Memory B cell (primary cell): ENCODE results near the gene SBK2.
A peak's percentile ranks its signal among the peaks of the same experiment; 100 is the strongest.
"Not testable (repeated sequence)": the region's sequence is repeated elsewhere in the genome, so short reads cannot be mapped to it uniquely, and the experiment has no call there.

Experiments used
- ATAC-seq: fragments of 150-1000 bp; cut with Tn5 transposase; 2 replicates; pipeline ENCODE4 v1.10.0; 2021; ENCODE audit warnings: low read depth, mild to moderate bottlenecking, moderate library complexity
- DNase-seq, 2 donors: peaks; one replicate each; pipeline ENCODE4 v3.0.0; 2022; ENCODE audit warnings: low spot score in 2 of 2
- H3K27ac Mint-ChIP-seq: one replicate; pipeline ENCODE4 v1.8.0; 2022; ENCODE audit warnings: mild to moderate bottlenecking, moderate library complexity, mixed read lengths
- H3K27me3 Mint-ChIP-seq: one replicate; pipeline ENCODE4 v1.8.0; 2022; ENCODE audit warnings: mixed read lengths
- H3K36me3 Mint-ChIP-seq: one replicate; pipeline ENCODE4 v1.8.0; 2022; ENCODE audit warnings: mild to moderate bottlenecking, mixed read lengths
- H3K4me1 Mint-ChIP-seq: one replicate; pipeline ENCODE4 v1.8.0; 2022; ENCODE audit warnings: mixed read lengths
- H3K4me3 Mint-ChIP-seq: one replicate; pipeline ENCODE4 v1.8.0; 2022; ENCODE audit warnings: mild to moderate bottlenecking, moderate library complexity, mixed read lengths
- H3K9me3 Mint-ChIP-seq: one replicate; pipeline ENCODE4 v1.8.0; 2022; ENCODE audit warnings: mixed read lengths

The SBK2 gene

DNA sequence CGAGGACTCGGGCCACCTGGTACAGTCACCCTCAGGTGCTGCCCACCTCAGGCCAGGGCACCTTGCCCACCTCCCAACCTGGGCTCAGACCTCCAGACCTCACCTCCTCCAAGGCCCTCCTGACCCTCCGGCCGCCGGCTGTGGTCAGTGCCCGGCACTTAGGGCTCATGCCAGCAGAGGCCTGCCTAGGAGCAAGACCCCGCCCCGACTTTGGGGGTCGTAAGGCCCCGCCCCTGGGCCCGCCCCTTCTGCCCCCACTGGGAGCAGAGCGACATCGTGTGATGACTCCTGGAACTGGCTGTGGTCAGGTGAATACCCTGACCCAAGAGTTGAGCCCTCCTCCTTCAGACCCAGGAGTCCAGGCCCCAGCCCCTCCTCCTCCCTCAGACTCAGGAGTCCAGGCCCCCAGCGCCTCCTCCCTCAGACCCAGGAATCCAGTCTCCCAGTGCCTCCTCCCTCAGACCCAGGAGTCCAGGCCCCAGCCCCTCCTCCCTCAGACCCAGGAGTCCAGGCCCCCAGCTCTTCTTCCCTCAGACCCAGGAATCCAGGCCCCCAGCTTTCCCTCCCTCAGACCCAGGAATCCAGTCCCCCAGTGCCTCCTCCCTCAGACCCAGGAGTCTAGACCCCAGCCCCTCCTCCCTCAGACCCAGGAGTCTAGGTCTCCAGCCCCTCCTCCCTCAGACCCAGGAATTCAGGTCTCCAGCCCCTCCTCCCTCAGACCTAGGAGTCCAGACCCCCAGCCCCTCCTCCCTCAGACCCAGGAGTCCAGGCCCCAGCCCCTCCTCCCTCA lies at the start of gene SBK2:
Gene SBK2, minus strand, starts transcription at position 183 of the 790 bp plus-strand sequence. CDS start 839 bp downstream, outside the sequence.
- no peak for DNase-seq
- no peaks in the 10 kb centered on the region for H3K9me3 Mint-ChIP-seq
- H3K27ac Mint-ChIP-seq: no peak within 1 kb of the TSS
- peaks cover 4% of the 10 kb centered on the region for H3K27me3 Mint-ChIP-seq
- no peak for ATAC-seq
- H3K36me3 Mint-ChIP-seq: no peaks in the 10 kb centered on the region
- H3K4me1 Mint-ChIP-seq: no peaks in the 10 kb centered on the region
- no peak within 1 kb of the TSS for H3K4me3 Mint-ChIP-seq

GRCh38 chr19:55585658-55586339 lies 48.9 kb upstream of the SBK2 start:
- Mint-ChIP-seq H3K9me3 (no peaks in the 10 kb centered on the region), H3K27me3 (no peaks in the 10 kb centered on the region), H3K4me3 (peak overlapping the region; percentile 81), H3K4me1 (peaks cover 23% of the 10 kb centered on the region), H3K27ac (peak overlapping the region; percentile 5), H3K36me3 (no peaks in the 10 kb centered on the region)
- DNase-seq (peak in 1 of 2 donors; percentile 14), ATAC-seq (no peak)

GRCh38 chr19:55584871-55585270 lies 47.9 kb upstream of the SBK2 start:
- Mint-ChIP-seq H3K27me3 (no peaks in the 10 kb centered on the region), H3K27ac (no peak overlapping the region), H3K4me1 (peaks cover 29% of the 10 kb centered on the region), H3K9me3 (no peaks in the 10 kb centered on the region), H3K36me3 (no peaks in the 10 kb centered on the region), H3K4me3 (no peak overlapping the region)
- ATAC-seq (no peak), DNase-seq (no peak)

DNA sequence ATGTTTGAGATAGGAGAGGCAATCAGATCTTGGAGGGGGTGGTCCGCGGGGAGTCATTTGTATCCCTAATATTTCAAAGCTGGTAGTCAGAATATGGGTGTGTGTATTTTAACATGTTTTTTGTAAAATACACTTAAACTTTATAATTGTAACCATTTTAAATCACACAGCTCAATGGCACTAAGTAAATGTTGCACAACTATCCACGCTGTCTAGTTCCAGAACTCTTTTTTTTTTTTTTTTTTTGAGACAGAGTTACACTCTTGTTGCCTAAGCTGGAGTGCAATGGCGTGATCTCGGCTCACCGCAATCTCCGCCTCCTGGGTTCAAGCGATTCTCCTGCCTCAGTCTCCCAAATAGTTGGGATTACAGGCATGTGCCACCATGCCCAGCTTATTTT lies 47.0 kb upstream of the SBK2 start:
- not testable (repeated sequence) for H3K27me3 Mint-ChIP-seq, H3K9me3 Mint-ChIP-seq, H3K36me3 Mint-ChIP-seq, H3K27ac Mint-ChIP-seq, H3K4me3 Mint-ChIP-seq, ATAC-seq, DNase-seq
- peaks cover 33% of the 10 kb centered on the region for H3K4me1 Mint-ChIP-seq

GRCh38 chr19:55582284-55582683 lies 45.4 kb upstream of the SBK2 start:
- H3K9me3 Mint-ChIP-seq, ATAC-seq, H3K27ac Mint-ChIP-seq, H3K4me3 Mint-ChIP-seq, H3K36me3 Mint-ChIP-seq, DNase-seq, H3K27me3 Mint-ChIP-seq: not testable (repeated sequence)
- H3K4me1 Mint-ChIP-seq: peaks cover 33% of the 10 kb centered on the region

- Mint-ChIP-seq H3K4me1 (peaks cover 32% of the 10 kb centered on the region), H3K9me3 (no peaks in the 10 kb centered on the region), H3K4me3 (peak overlapping the region; percentile 7), H3K27me3 (no peaks in the 10 kb centered on the region), H3K27ac (peak overlapping the region; percentile 79), H3K36me3 (peaks cover 6% of the 10 kb centered on the region)
- no peak for DNase-seq
- ATAC-seq: no peak
These were observed 44.9 kb upstream of the SBK2 start for GRCh38 chr19:55581823-55582223.

DNA sequence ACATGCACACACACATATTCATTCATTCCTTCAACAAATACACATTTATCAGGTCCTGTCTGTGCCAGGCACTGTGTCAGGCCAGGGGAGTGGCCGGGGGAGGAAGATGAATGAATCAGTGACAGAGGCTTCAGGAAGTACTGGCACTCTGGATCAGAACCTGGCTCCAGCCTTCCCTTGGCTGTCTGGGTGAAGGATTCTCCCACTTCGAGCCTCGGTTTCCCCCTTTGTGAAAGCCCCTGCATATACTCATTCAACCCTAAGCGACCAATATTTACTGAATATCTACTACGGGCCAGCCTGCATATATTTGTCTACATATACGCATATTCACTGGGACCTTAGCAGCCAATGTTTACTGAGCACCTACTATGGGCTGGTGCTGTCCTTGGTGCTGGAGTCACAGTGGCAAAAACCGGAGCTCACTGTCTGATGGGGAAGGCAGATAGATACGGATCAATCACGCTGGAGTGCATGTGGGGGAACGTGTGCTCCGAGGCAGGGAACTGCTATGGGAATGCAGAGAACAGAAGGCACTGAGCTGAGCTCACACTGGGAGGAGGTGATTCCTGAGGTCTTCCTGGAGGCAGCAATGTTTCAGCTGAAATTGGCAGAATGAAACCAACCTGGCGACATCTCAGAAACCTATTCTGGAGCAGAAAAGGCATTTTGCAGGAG lies 44.4 kb upstream of the SBK2 start:
- ATAC-seq: no peak

DNA sequence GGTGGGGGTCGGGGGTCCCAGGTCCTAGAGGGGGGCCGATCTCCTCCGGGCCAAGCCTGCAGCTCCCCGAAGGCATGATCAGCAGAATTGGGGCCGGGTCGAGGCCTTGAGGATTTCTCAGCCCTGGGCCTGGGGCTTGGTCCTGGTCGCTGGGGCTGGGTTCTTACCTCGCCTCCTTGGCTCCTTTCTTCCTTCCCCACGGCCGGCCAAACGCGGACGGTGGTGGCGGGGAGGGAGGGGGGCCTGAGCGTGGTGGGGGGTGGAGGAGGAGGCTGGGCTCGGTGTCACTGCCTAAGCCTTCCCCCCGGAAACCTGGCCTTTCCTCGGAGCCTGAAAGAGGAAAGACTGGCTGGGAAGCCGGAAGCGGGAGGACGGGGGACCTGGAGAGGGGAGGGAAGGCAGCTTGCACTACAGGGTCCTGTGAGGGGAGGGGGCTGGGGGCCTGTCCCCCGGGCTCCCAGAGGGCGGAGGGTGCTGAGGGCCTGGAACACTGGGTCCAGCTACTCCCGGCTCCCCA lies 43.8 kb upstream of the SBK2 start, which contains the start of gene ZNF579:
Gene ZNF579, minus strand, starts transcription at position 221 of the 517 bp plus-strand sequence. CDS start 1,209 bp downstream, outside the sequence.
- ATAC-seq: peak; percentile 78
- no peaks in the 10 kb centered on the region for H3K9me3 Mint-ChIP-seq
- peak within 1 kb of the TSS; percentile 85 for H3K4me3 Mint-ChIP-seq
- peaks cover 22% of the 10 kb centered on the region for H3K4me1 Mint-ChIP-seq
- H3K27me3 Mint-ChIP-seq: no peaks in the 10 kb centered on the region
- DNase-seq: peak; percentile 52 to 58
- H3K36me3 Mint-ChIP-seq: peaks cover 8% of the 10 kb centered on the region
- H3K27ac Mint-ChIP-seq: peak within 1 kb of the TSS; percentile 88

More for the DNA sequence above, 44.4 kb upstream of the SBK2 start:
- peaks cover 27% of the 10 kb centered on the region for H3K4me1 Mint-ChIP-seq
- H3K36me3 Mint-ChIP-seq: peaks cover 8% of the 10 kb centered on the region
- no peaks in the 10 kb centered on the region for H3K9me3 Mint-ChIP-seq
- H3K27me3 Mint-ChIP-seq: no peaks in the 10 kb centered on the region
- DNase-seq: no peak
- H3K27ac Mint-ChIP-seq: peak overlapping the region; percentile 79
- peak overlapping the region; percentile 85 for H3K4me3 Mint-ChIP-seq

DNA sequence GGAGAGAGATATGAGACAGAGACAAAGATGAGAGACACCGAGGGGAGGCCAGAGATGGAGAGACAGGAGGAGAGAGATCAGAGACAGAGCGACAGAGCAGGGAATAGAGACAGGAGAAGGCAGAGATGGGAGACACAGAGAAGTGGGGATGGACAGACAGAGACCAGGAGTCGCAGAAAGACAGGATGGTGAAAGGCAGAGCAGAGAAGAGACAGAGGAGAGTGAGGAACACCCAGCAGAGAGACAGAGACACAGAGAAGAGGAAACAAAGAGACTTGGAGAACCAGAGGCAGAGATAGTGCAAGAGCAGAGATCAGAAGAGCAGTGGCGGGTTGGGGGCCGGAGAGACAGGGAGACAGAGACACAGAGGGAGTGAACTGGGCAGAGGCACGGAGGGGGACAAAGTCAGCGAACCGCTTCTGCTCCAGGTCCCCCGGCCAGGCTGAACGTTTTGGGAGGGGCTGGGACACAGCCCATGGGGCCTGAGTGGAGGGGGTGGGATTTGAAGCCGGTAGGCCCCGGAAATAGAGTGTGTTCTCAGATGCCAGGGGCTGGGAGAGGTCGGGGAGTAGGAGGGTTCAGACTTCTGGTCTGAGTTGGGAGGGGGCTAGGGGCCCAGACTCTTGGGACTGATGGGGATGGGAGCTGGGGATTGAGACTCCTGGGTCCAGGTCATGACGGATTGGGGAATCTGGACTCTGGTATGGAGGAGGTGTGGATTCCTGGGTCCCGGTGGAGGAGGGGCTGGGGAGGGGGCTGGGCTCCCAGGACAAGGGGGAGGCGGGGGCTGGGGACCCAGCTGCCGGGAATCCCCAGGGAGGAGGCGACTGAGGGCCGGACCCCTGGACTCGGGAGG lies 43.1 kb upstream of the SBK2 start:
- H3K4me1 Mint-ChIP-seq: peaks cover 18% of the 10 kb centered on the region
- H3K27me3 Mint-ChIP-seq: no peaks in the 10 kb centered on the region
- H3K27ac Mint-ChIP-seq: peak overlapping the region; percentile 88
- H3K4me3 Mint-ChIP-seq: peak overlapping the region; percentile 85
- H3K9me3 Mint-ChIP-seq: no peaks in the 10 kb centered on the region
- DNase-seq (no peak), ATAC-seq (peak; percentile 29)
- peaks cover 8% of the 10 kb centered on the region for H3K36me3 Mint-ChIP-seq

DNA sequence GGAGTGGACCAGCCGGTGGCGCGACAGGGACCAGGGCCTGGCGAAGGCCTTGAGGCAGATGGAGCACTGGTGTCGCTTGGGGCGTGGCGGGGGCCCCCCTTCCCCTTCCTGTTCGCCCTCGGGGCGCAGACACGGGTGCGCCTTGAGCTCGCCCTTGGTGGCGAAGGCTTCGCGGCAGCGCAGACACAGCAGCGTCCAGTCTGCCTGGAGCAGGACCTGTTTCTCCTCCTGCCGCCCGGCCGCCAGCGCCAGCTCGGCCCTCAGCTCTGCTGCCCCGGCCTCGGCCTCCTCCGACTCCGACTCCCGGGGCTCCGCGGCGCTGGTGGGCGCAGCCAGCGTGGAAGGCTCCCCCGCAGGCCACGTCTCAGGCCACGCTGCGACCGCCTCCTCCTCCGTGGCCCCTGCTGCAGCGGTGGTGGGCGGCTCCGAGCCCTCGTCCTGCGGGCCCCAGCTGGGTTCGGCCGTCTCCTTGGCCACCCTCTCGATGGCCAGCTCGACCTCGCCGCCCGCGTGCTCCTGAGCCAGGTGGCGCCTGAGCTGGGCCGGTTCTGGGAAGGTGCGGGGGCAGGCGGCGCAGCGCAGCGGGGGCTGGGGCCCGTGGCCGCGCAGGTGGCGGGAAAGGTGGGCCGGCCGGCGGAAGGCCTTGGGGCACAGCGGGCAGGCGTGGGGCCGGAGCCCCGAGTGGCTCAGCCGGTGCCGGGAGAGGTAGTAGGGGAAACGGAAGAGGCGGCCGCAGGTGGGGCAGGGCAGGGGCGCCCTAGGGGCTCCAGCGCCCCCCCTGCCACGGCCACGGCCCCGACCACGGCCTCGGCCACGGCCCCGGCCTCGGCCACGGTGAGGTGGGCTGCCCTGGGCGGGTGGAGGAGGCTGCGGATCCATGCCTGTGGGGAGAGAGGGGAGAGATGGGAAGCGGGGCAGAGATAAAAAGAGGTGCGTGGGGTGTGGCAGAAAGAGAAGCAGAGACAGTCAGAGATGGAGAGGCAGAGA lies 42.1 kb upstream of the SBK2 start:
- ATAC-seq (no peak), DNase-seq (no peak)
- Mint-ChIP-seq H3K36me3 (peaks cover 8% of the 10 kb centered on the region), H3K4me1 (peaks cover 18% of the 10 kb centered on the region), H3K4me3 (peak overlapping the region; percentile 85), H3K9me3 (no peaks in the 10 kb centered on the region), H3K27ac (peak overlapping the region; percentile 88), H3K27me3 (no peaks in the 10 kb centered on the region)

DNA sequence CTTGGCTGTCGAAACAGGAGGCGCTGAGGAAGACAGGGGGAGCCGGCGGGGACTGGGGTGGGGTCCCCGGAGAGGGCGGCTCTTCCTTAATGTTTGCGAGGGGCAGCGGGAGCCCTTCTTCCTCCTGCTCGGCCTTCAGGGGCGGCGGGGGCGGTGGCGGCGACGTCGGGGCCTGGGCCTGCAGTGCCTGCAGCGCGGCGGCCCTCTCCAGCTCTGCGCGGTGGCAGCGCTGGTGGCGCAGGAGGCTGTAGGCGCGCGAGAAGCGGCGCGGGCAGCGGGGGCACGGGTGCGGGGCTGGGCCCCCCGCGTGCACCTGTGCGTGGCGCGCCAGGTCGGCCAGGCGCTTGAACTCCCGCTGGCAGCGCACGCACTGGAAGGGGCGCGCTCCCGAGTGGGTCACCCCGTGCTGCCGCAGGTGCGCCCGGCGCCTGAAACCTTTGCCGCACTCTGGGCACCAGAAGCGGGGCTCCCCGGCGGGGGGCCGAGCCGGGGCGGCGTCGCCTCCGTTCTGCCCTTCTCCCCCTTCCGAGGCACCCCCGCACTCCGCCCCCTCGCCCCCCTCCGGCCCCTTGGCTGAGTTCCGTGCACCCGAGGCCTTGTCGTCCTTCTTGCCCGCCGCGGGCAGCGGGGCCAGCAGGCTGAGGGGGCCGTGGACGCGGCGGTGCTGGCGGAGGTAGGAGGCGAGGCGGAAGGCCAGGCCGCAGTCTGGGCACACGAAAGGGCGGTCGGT lies 41.3 kb upstream of the SBK2 start:
- peaks cover 18% of the 10 kb centered on the region for H3K4me1 Mint-ChIP-seq
- no peaks in the 10 kb centered on the region for H3K9me3 Mint-ChIP-seq
- H3K36me3 Mint-ChIP-seq: peaks cover 8% of the 10 kb centered on the region
- no peak for ATAC-seq
- no peaks in the 10 kb centered on the region for H3K27me3 Mint-ChIP-seq
- DNase-seq: no peak
- H3K4me3 Mint-ChIP-seq: no peak overlapping the region
- no peak overlapping the region for H3K27ac Mint-ChIP-seq

DNA sequence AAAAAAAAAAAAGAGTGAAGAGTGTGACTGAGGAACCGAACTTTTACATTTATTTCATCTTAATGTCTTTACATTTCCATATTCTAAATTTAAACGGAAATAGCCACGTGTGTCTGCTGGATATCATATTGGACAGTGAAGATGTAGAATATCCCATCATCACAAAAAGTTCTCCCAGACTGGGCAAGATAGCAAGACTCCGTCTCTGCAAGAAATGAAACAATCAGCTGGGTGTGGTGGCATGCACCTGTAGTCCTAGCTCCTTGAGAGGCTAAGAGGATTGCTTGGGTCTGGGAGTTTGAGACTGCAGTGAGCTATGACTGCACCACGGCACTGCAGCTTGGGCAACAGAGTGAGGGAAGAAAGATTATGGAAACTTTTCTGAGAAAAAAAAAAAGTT lies 39.8 kb upstream of the SBK2 start:
- Mint-ChIP-seq H3K4me1 (peaks cover 15% of the 10 kb centered on the region), H3K27ac (no peak overlapping the region), H3K27me3 (no peaks in the 10 kb centered on the region), H3K36me3 (peaks cover 8% of the 10 kb centered on the region), H3K9me3 (no peaks in the 10 kb centered on the region), H3K4me3 (no peak overlapping the region)
- ATAC-seq (no peak), DNase-seq (no peak)
